ENCODE results near the gene ZNF487. TPM values are rescaled to one million over a fixed set of nuclear protein-coding genes. Genes with fewer than 3 reads are reported as not detected.
"Not testable (repeated sequence)": the region's sequence is repeated elsewhere in the genome, so short reads cannot be mapped to it uniquely, and the experiment has no call there.

Gene ZNF487
- total and polyA plus RNA-seq, 2 of the 13 experiments (the other 11 are each of a cell fraction or from before 2014, with no cell fraction given) = 7.4 to 8.8 TPM

- no peak overlapping the region for H3K27ac ChIP-seq (ENCODE audit: extremely low read length, insufficient read depth, low read length)
Observed at GRCh38 chr10:43392748-43393147, 44.2 kb upstream of the ZNF487 start.

GRCh38 chr10:43393186-43393585 is 43.7 kb upstream of the ZNF487 start:
- H2AFZ ChIP-seq (ENCODE audit: low read length); H3K4me3 ChIP-seq (replicated peaks in 1 of 3; ENCODE audit: insufficient read depth in 1 of 3, low read depth in 2 of 3, low read length in 3 of 3); DNase-seq (ENCODE audit: low spot score); in situ Hi-C loops (cut with HindIII; ENCODE audit: extremely low pct_ligation_motif_present, low pct_unique_long_range_greater_than_20kb); H3K27me3 ChIP-seq (ENCODE audit: control insufficient read depth in 1 of 2, insufficient read depth in 2 of 2, low read length in 2 of 2); intact Hi-C loops (cut with micrococcal nuclease; ENCODE audit: unreplicated experiment); ATAC-seq; H3K9me3 ChIP-seq (ENCODE audit: low read length); BruUV-seq (replicated peaks); FAIRE-seq; H3K9ac ChIP-seq (ENCODE audit: insufficient read depth, low read depth, low read length): not testable (repeated sequence)
- H3K4me1 ChIP-seq (ENCODE audit: insufficient read depth, low read length) = peaks cover 72% of the 10 kb centered on the region
- POLR2A ChIA-PET = interaction anchor here (1.0 to 1.5 kb wide), 2 partner anchors 8 to 15 kb away, joined by 3 to 4 read pairs; no protein-coding TSS in a partner anchor
- peak overlapping the region; percentile 40 for H3K4me2 ChIP-seq (ENCODE audit: low read depth, low read length)
- H4K20me1 ChIP-seq (ENCODE audit: insufficient read depth, low read length) = peaks cover 80% of the 10 kb centered on the region
- WGBS (ENCODE audit: low lambda C conversion rate) = 98% methylated on average over 11 of the region's 11 CpGs
- peaks cover 23 to 66% of the 10 kb centered on the region in 2 experiments for H3K36me3 ChIP-seq (replicated peaks in 1 of 2; ENCODE audit: control insufficient read depth in 1 of 2, insufficient read depth in 2 of 2, low read length in 2 of 2)
- H3K27ac ChIP-seq (ENCODE audit: extremely low read length, insufficient read depth, low read length) = peak overlapping the region; percentile 7
- peaks cover 87% of the 10 kb centered on the region for H3K79me2 ChIP-seq (ENCODE audit: insufficient read depth, low read length)
- CTCF ChIA-PET (ENCODE audit: low intra/inter-chr PET ratio, low total read pairs) = interaction anchor here (1.2 kb wide), 1 partner anchor 68 kb away, joined by 3 read pairs; no protein-coding TSS in a partner anchor

More at GRCh38 chr10:43392748-43393147, 44.2 kb upstream of the ZNF487 start:
- H3K9me3 ChIP-seq (ENCODE audit: low read length) = no peaks in the 10 kb centered on the region
- in situ Hi-C loops (cut with HindIII; ENCODE audit: extremely low pct_ligation_motif_present, low pct_unique_long_range_greater_than_20kb) (no loop called here), intact Hi-C loops (cut with micrococcal nuclease; ENCODE audit: unreplicated experiment) (no loop called here)
- H3K4me1 ChIP-seq (ENCODE audit: insufficient read depth, low read length) = peaks cover 67% of the 10 kb centered on the region
- H3K4me3 ChIP-seq (replicated peaks in 1 of 3; ENCODE audit: insufficient read depth in 1 of 3, low read depth in 2 of 3, low read length in 3 of 3) = no peak overlapping the region
- TF ChIP-seq POLR2G (IDR thresholded peaks at IDR 0.05; ENCODE audit: low read depth, low read length) (0 out of 2 replicates have a peak, but pooled peaks have one; percentile 42), DZIP1 (CRISPR knock-in tag; IDR thresholded peaks at IDR 0.05) (no peak), POLR2A (IDR thresholded peaks at IDR 0.05; ENCODE audit: insufficient read depth in 1 of 2, low read depth in 2 of 2, low read length in 2 of 2) (peak in 1 of 2 experiments; percentile 34; a peak in 1 of 4 replicates), RBM22 (optimal IDR thresholded peaks at IDR 0.05; ENCODE audit: low read length) (peak; percentile 93)
- no peak for DNase-seq (ENCODE audit: low spot score)
- no peak overlapping the region for H3K9ac ChIP-seq (ENCODE audit: insufficient read depth, low read depth, low read length)
- H3K36me3 ChIP-seq (replicated peaks in 1 of 2; ENCODE audit: control insufficient read depth in 1 of 2, insufficient read depth in 2 of 2, low read length in 2 of 2) = peaks cover 23 to 71% of the 10 kb centered on the region in 2 experiments
- ChIA-PET POLR2A (no interaction called here), CTCF (ENCODE audit: low intra/inter-chr PET ratio, low total read pairs) (interaction anchor here (1.2 kb wide), 1 partner anchor 68 kb away, joined by 3 read pairs; no protein-coding TSS in a partner anchor)
- no peak for ATAC-seq
- peaks cover 80% of the 10 kb centered on the region for H4K20me1 ChIP-seq (ENCODE audit: insufficient read depth, low read length)
- no peak for FAIRE-seq
- WGBS (ENCODE audit: low lambda C conversion rate) = 89% methylated on average over 3 of the region's 3 CpGs
- peaks cover 86% of the 10 kb centered on the region for H3K79me2 ChIP-seq (ENCODE audit: insufficient read depth, low read length)
- H2AFZ ChIP-seq (ENCODE audit: low read length) = no peak overlapping the region
- peak overlapping the region; percentile 40 for H3K4me2 ChIP-seq (ENCODE audit: low read depth, low read length)
- no TSS peak for BruUV-seq (replicated peaks)
- H3K27me3 ChIP-seq (ENCODE audit: control insufficient read depth in 1 of 2, insufficient read depth in 2 of 2, low read length in 2 of 2) = no peaks in the 10 kb centered on the region; a peak in 1 of 5 replicates

Data from HepG2 (cell line).